Measurements from ENCODE around the gene UGT1A5.

GRCh38 chr2:233817995-233818638 is 105.4 kb downstream of the UGT1A5 start:
- TF ChIP-seq CTCF (IDR thresholded peaks at IDR 0.05 in 2 of 3, conservative IDR thresholded peaks at IDR 0.05 in 1 of 3; ENCODE audit: borderline replicate concordance in 1 of 3, insufficient read depth in 1 of 3, low read depth in 2 of 3, low read length in 2 of 3) (no peak), POLR2A (IDR thresholded peaks at IDR 0.05; ENCODE audit: borderline replicate concordance, extremely low read depth, insufficient read depth, insufficient read length) (no peak), REST (IDR thresholded peaks at IDR 0.05; ENCODE audit: low read depth) (no peak), EZH2phosphoT487 (IDR thresholded peaks at IDR 0.05; ENCODE audit: borderline replicate concordance) (no peak), SRF (IDR thresholded peaks at IDR 0.05; ENCODE audit: low read depth) (no peak), MAX (IDR thresholded peaks at IDR 0.05) (no peak)

Measured in HCT116 (cell line).